B cell (primary cell): ENCODE measurements around the gene PTPRN2. TPM values are rescaled to one million over a fixed set of nuclear protein-coding genes. Genes with fewer than 3 reads are reported as not detected.
A peak's percentile ranks its signal among the peaks of the same experiment; 100 is the strongest.

ENCODE experiments used
- ATAC-seq: fragments of 200-7000 bp; cut with Tn5 transposase; one replicate; pipeline ENCODE4 v1.10.0; 2021; ENCODE audit warnings: low read depth, mild to moderate bottlenecking, moderate number of reproducible peaks, moderate library complexity
- CTCF ChIA-PET: fragments of 350-600 bp; sonication (Branson Sonifier 250); formaldehyde crosslinking; loops from one replicate; lab custom pipeline; 2021; ENCODE audit warnings: antibody characterized with exemption, inconsistent platforms; lab: Charles Lee
- POLR2A ChIA-PET: fragments of 350-600 bp; sonication (Branson Sonifier 250); formaldehyde crosslinking; loops from one replicate; lab custom pipeline; 2021; ENCODE audit warnings: antibody characterized with exemption; lab: Charles Lee
- DNase-seq: peaks from one replicate; pipeline ENCODE4 v3.0.0; 2013
- H2AFZ ChIP-seq: 2 replicates; pipeline ENCODE4 v1.6.1; 2012; ENCODE audit warnings: mild to moderate bottlenecking, low read depth, low read length; ENCODE audit not compliant: insufficient read depth, poor library complexity, severe bottlenecking
- H3K27ac ChIP-seq, 2 donors: 1 replicate in 1 of 2; 2 replicates in 1 of 2; pipeline ENCODE4 v1.5.1; 2012 to 2013; ENCODE audit warnings: low read length in 2 of 2, mild to moderate bottlenecking in 2 of 2, moderate library complexity in 1 of 2
- H3K27me3 ChIP-seq, 4 experiments: fragments of 200-600 bp in 1 of 4; sonication (generic) in 1 of 4; replicated peaks in 1 of 4; 1 replicate in 2 of 4; 2 replicates in 2 of 4; pipeline versions ENCODE4 v1.6.1 to v1.7.0; 2013 to 2016; ENCODE audit warnings: low read length in 3 of 4, mild to moderate bottlenecking in 2 of 4, mixed read lengths in 1 of 4, moderate library complexity in 1 of 4; ENCODE audit not compliant: insufficient read depth in 4 of 4, control insufficient read depth in 3 of 4; ENCODE audit errors: control extremely low read depth in 1 of 4
- H3K36me3 ChIP-seq, 2 experiments: replicated peaks in 1 of 2; 1 replicate in 1 of 2; 2 replicates in 1 of 2; pipeline versions ENCODE4 v1.6.1 to v1.7.1; 2013; ENCODE audit warnings: low read length in 1 of 2; ENCODE audit not compliant: insufficient read depth in 2 of 2, control insufficient read depth in 1 of 2; ENCODE audit errors: control extremely low read depth in 1 of 2, extremely low read depth in 1 of 2
- H3K4me1 ChIP-seq, 2 donors: fragments of 200-600 bp in 1 of 2; sonication (generic) in 1 of 2; 1 replicate in 1 of 2; 2 replicates in 1 of 2; pipeline versions ENCODE4 v1.5.1 to v1.6.1; 2013 to 2017; ENCODE audit warnings: low read length in 2 of 2; ENCODE audit not compliant: control insufficient read depth in 2 of 2, insufficient read depth in 2 of 2
- H3K4me2 ChIP-seq: replicated peaks from 2 replicates; pipeline ENCODE3; 2012; ENCODE audit warnings: mild to moderate bottlenecking, low read depth, low read length; ENCODE audit not compliant: poor library complexity, severe bottlenecking
- H3K4me3 ChIP-seq, 5 experiments: fragments of 200-600 bp in 1 of 5; sonication (generic) in 1 of 5; 1 replicate in 3 of 5; 2 replicates in 2 of 5; pipeline versions ENCODE4 v1.5.1 to v1.7.0; 2011 to 2016; ENCODE audit warnings: low read length in 4 of 5, mild to moderate bottlenecking in 4 of 5, low read depth in 2 of 5, control low read depth in 1 of 5, moderate library complexity in 1 of 5; ENCODE audit not compliant: insufficient read depth in 1 of 5; ENCODE audit errors: control extremely low read depth in 1 of 5, extremely low read depth in 1 of 5
- H3K79me2 ChIP-seq: fragments of 200-600 bp; sonication (generic); one replicate; pipeline ENCODE4 v1.6.0; 2016; ENCODE audit warnings: low read length; ENCODE audit not compliant: control insufficient read depth, insufficient read depth
- H3K9ac ChIP-seq: fragments of 200-600 bp; sonication (generic); 2 replicates; pipeline ENCODE4 v1.6.1; 2017; ENCODE audit warnings: mild to moderate bottlenecking, low read length, moderate library complexity
- H3K9me3 ChIP-seq, 3 donors: one replicate each; pipeline versions ENCODE4 v1.6.1 to v1.7.1; 2013; ENCODE audit warnings: low read length in 2 of 3; ENCODE audit not compliant: control insufficient read depth in 2 of 3, insufficient read depth in 1 of 3; ENCODE audit errors: control extremely low read depth in 1 of 3
- H4K20me1 ChIP-seq: 2 replicates; pipeline ENCODE4 v1.6.0; 2012; ENCODE audit warnings: mild to moderate bottlenecking, low read length; ENCODE audit not compliant: insufficient read depth, control insufficient read depth, poor library complexity, severe bottlenecking
- H3K27ac Mint-ChIP-seq: one replicate; pipeline ENCODE4 v1.8.0; 2021; ENCODE audit warnings: mixed read lengths
- H3K27me3 Mint-ChIP-seq: one replicate; pipeline ENCODE4 v1.8.0; 2021; ENCODE audit warnings: mixed read lengths
- H3K4me1 Mint-ChIP-seq: one replicate; pipeline ENCODE4 v1.8.0; 2021; ENCODE audit warnings: mixed read lengths
- H3K4me3 Mint-ChIP-seq: one replicate; pipeline ENCODE4 v1.8.0; 2021; ENCODE audit warnings: mixed read lengths
- H3K9me3 Mint-ChIP-seq: one replicate; pipeline ENCODE4 v1.8.0; 2022; ENCODE audit warnings: mixed read lengths; ENCODE audit not compliant: insufficient read depth
- EZH2 ChIP-seq: IDR thresholded peaks from 2 replicates; pipeline ENCODE4 v1.6.1; 2012; ENCODE audit warnings: borderline replicate concordance, low read depth, mild to moderate bottlenecking, moderate library complexity, low read length; ENCODE audit not compliant: insufficient read depth, poor library complexity, severe bottlenecking
- WGBS: methylation state at CpG from one replicate; pipeline ENCODE4 v1.1.5; 2013; ENCODE audit warnings: missing lambda C conversion rate; ENCODE audit not compliant: insufficient coverage; 5-methylcytosine and 5-hydroxymethylcytosine counted together
- intact Hi-C: fragments of 100-400 bp; cut with micrococcal nuclease; formaldehyde crosslinking; loops from one replicate; pipeline ENCODE4 v1.10.0; 2022
- polyA plus RNA-seq: library from polyadenylated mRNA; depleted of rRNA; stranded (reverse); fragments of >200 nt; gene quantifications from 2 replicates; pipeline ENCODE4 v1.2.3, GENCODE V29; 2012
- total RNA-seq, 2 donors: library from RNA; stranded (reverse); fragments of 120-200 nt in 1 of 2; gene quantifications; 1 replicate in 1 of 2; 2 replicates in 1 of 2; pipeline versions ENCODE4 v1.2.3 to v1.2.4, GENCODE V29; 2013 to 2022
- TF ChIP-seq, protein P1 (sequence below): fragments of 200-600 bp; IDR thresholded peaks from one replicate; pipeline ENCODE4 v1.8.0; 2022; ENCODE audit warnings: antibody characterized with exemption, mild to moderate bottlenecking

Gene PTPRN2
- total and polyA plus RNA-seq, 2 donors (not counting 1 experiment from before 2014, with no cell fraction given): 2.0 to 5.0 TPM

DNA sequence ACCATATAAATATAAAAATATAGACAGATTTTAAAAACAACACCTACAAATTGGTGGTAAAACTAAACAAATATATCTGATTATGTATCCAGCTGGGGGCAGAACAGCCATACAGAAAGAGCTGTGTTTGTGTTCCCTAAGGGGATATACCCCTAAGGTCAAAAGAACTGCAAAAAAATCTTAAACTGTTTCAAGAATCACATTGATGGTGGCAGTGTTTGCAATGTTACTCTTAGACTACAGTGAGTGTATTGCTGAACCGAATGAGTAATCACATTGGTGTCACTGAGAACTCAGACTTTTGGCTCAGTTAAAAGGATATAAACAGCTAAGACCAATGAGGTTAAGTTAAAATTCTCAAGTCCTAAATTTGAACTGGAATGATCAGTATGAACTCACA lies 27.1 kb upstream of the PTPRN2 start:
- Histone ChIP-seq H3K4me3 (no peak overlapping the region), H3K4me1 (peaks cover 9 to 13% of the 10 kb centered on the region in 2 donors), H2AFZ (no peak overlapping the region), H3K79me2 (no peaks in the 10 kb centered on the region), H3K27me3 (no peaks in the 10 kb centered on the region), H3K9ac (no peak overlapping the region), H4K20me1 (no peaks in the 10 kb centered on the region), H3K9me3 (no peaks in the 10 kb centered on the region), H3K4me2 (no peak overlapping the region), H3K27ac (no peak overlapping the region), H3K36me3 (no peaks in the 10 kb centered on the region)
- WGBS: 80% methylated on average over 1 of the region's 1 CpG
- intact Hi-C loops: no loop called here
- Mint-ChIP-seq H3K9me3 (peaks cover 2% of the 10 kb centered on the region), H3K4me3 (no peak overlapping the region), H3K27ac (no peak overlapping the region), H3K4me1 (peaks cover 17% of the 10 kb centered on the region), H3K27me3 (no peaks in the 10 kb centered on the region)
- ChIA-PET POLR2A (no interaction called here), CTCF (interaction anchor here (1.4 kb wide), 1 partner anchor 362 kb away, joined by 7 read pairs; no protein-coding TSS in a partner anchor)
- ATAC-seq (no peak), DNase-seq (no peak)
- TF ChIP-seq, protein P1, sequence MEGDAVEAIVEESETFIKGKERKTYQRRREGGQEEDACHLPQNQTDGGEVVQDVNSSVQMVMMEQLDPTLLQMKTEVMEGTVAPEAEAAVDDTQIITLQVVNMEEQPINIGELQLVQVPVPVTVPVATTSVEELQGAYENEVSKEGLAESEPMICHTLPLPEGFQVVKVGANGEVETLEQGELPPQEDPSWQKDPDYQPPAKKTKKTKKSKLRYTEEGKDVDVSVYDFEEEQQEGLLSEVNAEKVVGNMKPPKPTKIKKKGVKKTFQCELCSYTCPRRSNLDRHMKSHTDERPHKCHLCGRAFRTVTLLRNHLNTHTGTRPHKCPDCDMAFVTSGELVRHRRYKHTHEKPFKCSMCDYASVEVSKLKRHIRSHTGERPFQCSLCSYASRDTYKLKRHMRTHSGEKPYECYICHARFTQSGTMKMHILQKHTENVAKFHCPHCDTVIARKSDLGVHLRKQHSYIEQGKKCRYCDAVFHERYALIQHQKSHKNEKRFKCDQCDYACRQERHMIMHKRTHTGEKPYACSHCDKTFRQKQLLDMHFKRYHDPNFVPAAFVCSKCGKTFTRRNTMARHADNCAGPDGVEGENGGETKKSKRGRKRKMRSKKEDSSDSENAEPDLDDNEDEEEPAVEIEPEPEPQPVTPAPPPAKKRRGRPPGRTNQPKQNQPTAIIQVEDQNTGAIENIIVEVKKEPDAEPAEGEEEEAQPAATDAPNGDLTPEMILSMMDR: no peak
- no peak for TF ChIP-seq EZH2

DNA sequence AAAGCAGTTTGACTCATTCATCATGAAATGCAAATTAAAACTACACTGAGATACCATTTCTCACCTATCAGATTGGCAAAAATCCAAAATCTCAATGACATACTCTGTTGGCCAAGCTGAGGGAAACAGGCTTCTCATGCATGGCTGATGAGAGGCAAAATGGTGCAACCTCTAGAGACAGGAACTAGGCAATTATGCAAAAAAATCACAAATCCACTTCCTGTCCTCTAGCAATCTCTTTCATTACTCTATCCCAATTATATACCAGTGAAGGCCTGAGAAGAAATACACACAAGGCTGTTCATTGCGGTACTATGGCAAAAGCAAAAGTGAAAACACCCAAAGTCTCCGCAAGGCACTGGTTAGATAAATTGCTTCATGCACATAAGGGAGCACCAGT lies 25.9 kb upstream of the PTPRN2 start:
- POLR2A ChIA-PET: interaction anchor here (0.6 kb wide), 1 partner anchor 311 kb away, joined by 6 read pairs; no protein-coding TSS in a partner anchor
- Histone ChIP-seq H3K36me3 (no peaks in the 10 kb centered on the region), H3K27ac (no peak overlapping the region), H3K4me1 (peaks cover 9 to 13% of the 10 kb centered on the region in 2 donors), H3K9me3 (no peaks in the 10 kb centered on the region), H4K20me1 (no peaks in the 10 kb centered on the region), H3K79me2 (no peaks in the 10 kb centered on the region), H3K4me2 (peak overlapping the region; percentile 37), H2AFZ (no peak overlapping the region), H3K27me3 (no peaks in the 10 kb centered on the region), H3K4me3 (peak overlapping the region in 2 of 5 experiments; percentile 19 to 23), H3K9ac (peak overlapping the region; percentile 44)
- ATAC-seq: peak; percentile 61
- DNase-seq: peak; percentile 46
- TF ChIP-seq, protein P1: no peak
- TF ChIP-seq EZH2: no peak
- Mint-ChIP-seq H3K4me1 (peaks cover 19% of the 10 kb centered on the region), H3K4me3 (peak overlapping the region; percentile 70), H3K9me3 (peaks cover under 1% of the 10 kb centered on the region), H3K27me3 (no peaks in the 10 kb centered on the region), H3K27ac (peak overlapping the region; percentile 50)
- CTCF ChIA-PET: no interaction called here
- 100% methylated on average over 1 of the region's 2 CpGs for WGBS
- intact Hi-C loops: no loop called here
